Thymus (tissue), 11 donors: ENCODE measurements around the gene SMTNL1. TPM values are rescaled to one million over a fixed set of nuclear protein-coding genes. Genes with fewer than 3 reads are reported as not detected.

Experiments
- DNase-seq, 9 donors: peaks; one replicate each; pipeline ENCODE4 v3.0.0-alpha.2; 2013; ENCODE audit warnings: low spot score in 9 of 9, low read depth in 6 of 9, missing footprints in 1 of 9
- H3K27ac ChIP-seq, 2 donors: one replicate each; pipeline ENCODE4 v1.5.1; 2013; ENCODE audit warnings: control low read depth in 1 of 2, low read depth in 1 of 2, low read length in 1 of 2, mild to moderate bottlenecking in 1 of 2, moderate library complexity in 1 of 2
- H3K27me3 ChIP-seq, 2 donors: one replicate each; pipeline ENCODE4 v1.5.1; 2013; ENCODE audit warnings: low read length in 1 of 2; ENCODE audit not compliant: control insufficient read depth in 2 of 2, insufficient read depth in 1 of 2
- H3K36me3 ChIP-seq, 2 donors: one replicate each; pipeline ENCODE4 v1.5.1; 2013; ENCODE audit warnings: low read length in 1 of 2, mild to moderate bottlenecking in 1 of 2, moderate library complexity in 1 of 2; ENCODE audit not compliant: control insufficient read depth in 2 of 2, insufficient read depth in 2 of 2
- H3K4me1 ChIP-seq, 2 donors: one replicate each; pipeline ENCODE4 v1.5.1; 2013; ENCODE audit warnings: low read length in 2 of 2; ENCODE audit not compliant: control insufficient read depth in 2 of 2, insufficient read depth in 2 of 2
- H3K4me3 ChIP-seq, 2 donors: one replicate each; pipeline ENCODE4 v1.5.1; 2013; ENCODE audit warnings: low read length in 2 of 2, control low read depth in 1 of 2, mild to moderate bottlenecking in 1 of 2
- H3K9me3 ChIP-seq, 2 donors: one replicate each; pipeline ENCODE4 v1.5.1; 2013; ENCODE audit warnings: low read length in 1 of 2, mild to moderate bottlenecking in 1 of 2; ENCODE audit not compliant: control insufficient read depth in 2 of 2, insufficient read depth in 1 of 2
- WGBS: extraction: QIAGEN DNeasy Blood & Tissue Kit; methylation state at CpG from one replicate; pipeline ENCODE4 v1.1.7; 2013; 5-methylcytosine and 5-hydroxymethylcytosine counted together
- polyA plus RNA-seq: library from polyadenylated mRNA; stranded (reverse); fragments of 200-250 nt; gene quantifications from one replicate; pipeline ENCODE4 v1.2.3, GENCODE V29; 2013
- total RNA-seq: library from RNA; stranded (reverse); fragments of 120-200 nt; gene quantifications from one replicate; pipeline ENCODE4 v1.2.4, GENCODE V29; 2013
- donor health status: healthy.

The SMTNL1 gene
- total and polyA plus RNA-seq, 2 donors = 0.05 TPM

GRCh38 chr11:57504511-57504910 is 32.9 kb upstream of the SMTNL1 start:
- no peaks in the 10 kb centered on the region for H3K36me3 ChIP-seq
- peaks cover 0 to 7% of the 10 kb centered on the region in 2 donors for H3K4me1 ChIP-seq
- H3K4me3 ChIP-seq = no peak overlapping the region
- H3K9me3 ChIP-seq = no peaks in the 10 kb centered on the region
- H3K27me3 ChIP-seq = no peaks in the 10 kb centered on the region
- no peak overlapping the region for H3K27ac ChIP-seq
- DNase-seq = no peak
- 97% methylated on average over 4 of the region's 4 CpGs for WGBS

- no peak for DNase-seq
- H3K4me1 ChIP-seq = no peaks in the 10 kb centered on the region
- H3K36me3 ChIP-seq = no peaks in the 10 kb centered on the region
- H3K27me3 ChIP-seq = no peaks in the 10 kb centered on the region
- H3K9me3 ChIP-seq = no peaks in the 10 kb centered on the region
- 98% methylated on average over 1 of the region's 1 CpG for WGBS
- H3K27ac ChIP-seq = no peak overlapping the region
- no peak overlapping the region for H3K4me3 ChIP-seq
Observed at GRCh38 chr11:57506522-57506921, 30.9 kb upstream of the SMTNL1 start.

DNA sequence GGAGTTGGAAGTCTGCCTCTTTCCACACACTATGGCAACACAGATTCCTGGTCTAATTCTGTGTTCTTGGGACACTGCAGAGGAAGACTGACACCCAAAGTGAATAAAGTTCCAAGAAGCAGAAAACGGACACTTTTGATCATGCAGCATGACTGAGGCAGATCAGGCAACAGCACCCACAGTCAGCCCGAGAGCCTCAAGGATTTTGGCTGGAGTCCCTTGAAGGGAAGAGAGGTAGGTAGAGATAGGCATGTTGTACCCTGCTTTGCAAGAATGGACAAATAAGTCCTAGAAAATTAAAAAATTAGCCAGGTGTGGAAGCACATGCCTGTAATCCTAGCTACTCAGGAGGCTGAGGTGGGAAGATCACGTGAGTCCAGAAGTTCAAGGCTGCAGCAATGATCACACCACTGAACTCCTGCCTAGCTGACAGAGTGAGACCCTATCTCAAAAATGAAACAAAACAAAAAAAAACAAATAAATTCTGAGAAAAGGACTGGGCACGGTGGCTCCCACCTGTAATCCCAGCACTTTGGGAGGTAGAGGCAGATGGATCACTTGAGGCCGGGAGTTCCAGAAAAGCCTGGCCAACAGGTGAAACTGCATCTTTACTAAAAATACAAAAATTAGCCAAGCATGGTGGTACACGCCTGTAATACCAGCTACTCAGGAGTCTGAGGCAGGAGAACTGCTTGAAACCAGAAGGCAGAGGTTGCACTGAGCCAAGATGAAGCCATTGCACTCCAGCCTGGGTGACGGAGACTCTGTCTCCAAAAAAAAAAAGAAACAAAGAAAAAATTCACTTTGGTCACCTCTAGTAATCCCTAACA is 28.8 kb upstream of the SMTNL1 start:
- Histone ChIP-seq H3K27ac (no peak overlapping the region), H3K4me3 (no peak overlapping the region), H3K27me3 (peaks cover 0 to 7% of the 10 kb centered on the region in 2 donors), H3K9me3 (no peaks in the 10 kb centered on the region), H3K36me3 (no peaks in the 10 kb centered on the region), H3K4me1 (no peaks in the 10 kb centered on the region)
- DNase-seq = no peak
- 95% methylated on average over 7 of the region's 7 CpGs for WGBS

GRCh38 chr11:57511741-57512430 is 25.5 kb upstream of the SMTNL1 start:
- Histone ChIP-seq H3K27ac (no peak overlapping the region), H3K9me3 (no peaks in the 10 kb centered on the region), H3K4me1 (peaks cover 2 to 21% of the 10 kb centered on the region in 2 donors), H3K27me3 (peaks cover 13 to 39% of the 10 kb centered on the region in 2 donors), H3K4me3 (no peak overlapping the region), H3K36me3 (no peaks in the 10 kb centered on the region)
- WGBS = 92% methylated on average over 6 of the region's 6 CpGs
- no peak for DNase-seq

GRCh38 chr11:57512646-57513451 is 24.5 kb upstream of the SMTNL1 start:
- WGBS = 95% methylated on average over 12 of the region's 12 CpGs
- Histone ChIP-seq H3K4me1 (peaks cover 2 to 21% of the 10 kb centered on the region in 2 donors), H3K36me3 (no peaks in the 10 kb centered on the region), H3K27me3 (peaks cover 13 to 48% of the 10 kb centered on the region in 2 donors), H3K9me3 (no peaks in the 10 kb centered on the region), H3K4me3 (no peak overlapping the region), H3K27ac (no peak overlapping the region)
- no peak for DNase-seq

DNA sequence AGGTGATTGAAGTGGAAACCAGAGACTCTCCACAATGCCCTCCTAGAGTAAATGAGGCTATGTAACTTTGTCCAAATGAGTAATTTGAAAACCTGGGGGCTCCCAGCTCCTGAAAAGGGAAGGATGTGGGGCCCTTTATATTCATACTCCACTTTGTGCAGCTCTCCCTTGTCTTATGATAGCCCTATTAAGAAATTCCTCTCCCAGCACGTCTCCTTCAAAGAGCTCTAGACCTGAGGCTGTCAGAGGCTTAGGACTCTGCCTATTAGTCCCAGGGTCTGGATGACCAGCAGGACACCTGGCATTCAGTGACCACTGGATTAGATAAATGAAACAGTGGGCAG is 24.0 kb upstream of the SMTNL1 start:
- H3K4me3 ChIP-seq = no peak overlapping the region
- no peak overlapping the region for H3K27ac ChIP-seq
- no peak for DNase-seq
- H3K36me3 ChIP-seq = no peaks in the 10 kb centered on the region
- WGBS = 77% methylated on average over 1 of the region's 1 CpG
- peaks cover 13 to 49% of the 10 kb centered on the region in 2 donors for H3K27me3 ChIP-seq
- H3K9me3 ChIP-seq = no peaks in the 10 kb centered on the region
- H3K4me1 ChIP-seq = peaks cover 2 to 21% of the 10 kb centered on the region in 2 donors

DNA sequence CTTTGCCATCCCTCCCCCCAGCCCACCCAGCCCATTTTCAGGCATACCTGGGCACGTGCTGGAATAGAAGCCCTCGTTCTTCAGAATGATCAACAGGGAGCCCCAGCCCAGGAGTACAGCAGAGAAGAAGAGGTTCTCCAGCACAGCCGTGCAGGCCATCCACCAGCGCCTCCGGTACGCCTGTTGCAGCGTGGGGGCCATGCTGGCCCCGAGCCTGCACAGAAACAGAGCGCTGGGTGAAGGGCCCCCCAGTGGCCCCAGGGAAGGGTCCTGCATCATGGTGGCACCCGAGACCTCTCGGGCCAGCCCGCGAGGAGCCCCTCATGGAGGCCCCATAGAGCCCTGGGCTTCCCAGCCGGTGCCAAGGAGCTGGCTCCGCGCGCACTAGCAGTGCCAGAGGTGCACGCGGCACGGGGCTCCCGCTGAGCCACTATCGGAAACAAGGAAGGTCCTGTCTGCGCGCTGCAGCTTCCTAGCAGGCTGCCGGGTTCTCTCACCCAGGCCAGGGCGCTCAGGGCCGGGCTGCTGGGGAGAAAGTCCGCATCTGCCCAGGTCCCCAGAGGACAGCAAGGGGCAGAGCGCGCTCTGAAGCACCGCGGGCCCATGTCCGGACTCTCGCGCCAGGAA is 23.4 kb upstream of the SMTNL1 start:
- H3K27me3 ChIP-seq = peaks cover 13 to 49% of the 10 kb centered on the region in 2 donors
- H3K27ac ChIP-seq = no peak overlapping the region
- 23% methylated on average over 35 of the region's 35 CpGs for WGBS
- no peaks in the 10 kb centered on the region for H3K36me3 ChIP-seq
- peak overlapping the region; percentile 49 to 62 for H3K4me3 ChIP-seq
- DNase-seq = peak in 1 of 9 donors; percentile 30
- no peaks in the 10 kb centered on the region for H3K9me3 ChIP-seq
- H3K4me1 ChIP-seq = peaks cover 2 to 21% of the 10 kb centered on the region in 2 donors

- peaks cover 2 to 21% of the 10 kb centered on the region in 2 donors for H3K4me1 ChIP-seq
- WGBS = under 1% methylated on average over 57 of the region's 57 CpGs
- H3K4me3 ChIP-seq = peak overlapping the region; percentile 49 to 62
- H3K9me3 ChIP-seq = no peaks in the 10 kb centered on the region
- H3K36me3 ChIP-seq = no peaks in the 10 kb centered on the region
- no peak overlapping the region for H3K27ac ChIP-seq
- H3K27me3 ChIP-seq = peaks cover 13 to 49% of the 10 kb centered on the region in 2 donors
- DNase-seq = peak in 1 of 9 donors; percentile 40
Observed at GRCh38 chr11:57514538-57515331, 22.7 kb upstream of the SMTNL1 start.
